Neural progenitor cell (in vitro differentiated cells): ENCODE measurements around the gene SLC66A3. TPM values are rescaled to one million over a fixed set of nuclear protein-coding genes. Genes with fewer than 3 reads are reported as not detected.

Experiments used
- DNase-seq: peaks from one replicate; pipeline ENCODE4 v3.0.0-alpha.2; 2016; ENCODE audit warnings: low spot score
- H2AFZ ChIP-seq: fragments of 200-600 bp; sonication (generic); replicated peaks from 2 replicates; pipeline ENCODE4 v1.6.1; 2016; ENCODE audit warnings: antibody characterized with exemption
- H3F3A ChIP-seq: fragments of 200-600 bp; sonication (generic); 2 replicates; pipeline ENCODE4 v1.6.1; 2016; ENCODE audit warnings: antibody characterized with exemption, low read depth
- H3K27ac ChIP-seq: fragments of 200-600 bp; sonication (generic); 2 replicates; pipeline ENCODE4 v1.5.1; 2016; ENCODE audit warnings: mild to moderate bottlenecking
- H3K27me3 ChIP-seq: fragments of 200-600 bp; sonication (generic); 2 replicates; pipeline ENCODE4 v1.6.1; 2016; ENCODE audit warnings: mild to moderate bottlenecking, moderate library complexity
- H3K36me3 ChIP-seq: fragments of 200-600 bp; sonication (generic); 2 replicates; pipeline ENCODE4 v1.5.1; 2016
- H3K4me1 ChIP-seq: fragments of 200-600 bp; sonication (generic); 2 replicates; pipeline ENCODE4 v1.6.1; 2016; ENCODE audit warnings: mixed run types
- H3K4me2 ChIP-seq: fragments of 200-600 bp; sonication (generic); 2 replicates; pipeline ENCODE4 v1.6.1; 2016
- H3K4me3 ChIP-seq: fragments of 200-600 bp; sonication (generic); 2 replicates; pipeline ENCODE4 v1.5.1; 2016
- H3K79me2 ChIP-seq: fragments of 200-600 bp; sonication (generic); 2 replicates; pipeline ENCODE4 v1.6.1; 2016; ENCODE audit warnings: low read depth
- H3K9ac ChIP-seq: fragments of 200-600 bp; sonication (generic); 2 replicates; pipeline ENCODE4 v1.6.1; 2016
- H3K9me3 ChIP-seq: fragments of 200-600 bp; sonication (generic); 2 replicates; pipeline ENCODE4 v1.5.1; 2016; ENCODE audit warnings: low read depth
- H4K20me1 ChIP-seq: fragments of 200-600 bp; sonication (generic); 2 replicates; pipeline ENCODE4 v1.6.1; 2016; ENCODE audit warnings: low read depth
- H3K27ac Mint-ChIP-seq: 3 replicates; pipeline ENCODE4 v1.8.0; 2021; ENCODE audit warnings: mixed read lengths
- H3K27me3 Mint-ChIP-seq: 2 replicates; pipeline ENCODE4 v1.8.0; 2022; ENCODE audit warnings: low read depth, mild to moderate bottlenecking, inconsistent platforms, moderate library complexity, mixed read lengths; ENCODE audit not compliant: insufficient read depth
- H3K36me3 Mint-ChIP-seq: 3 replicates; pipeline ENCODE4 v1.8.0; 2021; ENCODE audit warnings: mixed read lengths
- H3K4me1 Mint-ChIP-seq: 3 replicates; pipeline ENCODE4 v1.8.0; 2021; ENCODE audit warnings: mixed read lengths
- H3K4me3 Mint-ChIP-seq: 3 replicates; pipeline ENCODE4 v1.8.0; 2021; ENCODE audit warnings: mild to moderate bottlenecking, moderate library complexity, mixed read lengths
- H3K9me3 Mint-ChIP-seq: 3 replicates; pipeline ENCODE4 v1.8.0; 2020; ENCODE audit warnings: mixed read lengths
- EZH2 ChIP-seq: fragments of 200-600 bp; sonication (generic); IDR thresholded peaks from 2 replicates; pipeline ENCODE4 v1.6.1; 2017; ENCODE audit warnings: antibody characterized with exemption, mild to moderate bottlenecking, moderate library complexity
- EZH2phosphoT487 ChIP-seq: fragments of 200-600 bp; sonication (generic); IDR thresholded peaks from 2 replicates; pipeline ENCODE4 v1.6.1; 2017; ENCODE audit warnings: antibody characterized with exemption
- total RNA-seq: library from RNA; depleted of rRNA; stranded (reverse); fragments of >200 nt; gene quantifications from 2 replicates; pipeline ENCODE4 v1.2.3, GENCODE V29; 2015; ENCODE audit warnings: low replicate concordance
- TF ChIP-seq, protein P1 (sequence below): fragments of 200-600 bp; sonication (generic); IDR thresholded peaks from 2 replicates; pipeline ENCODE4 v1.5.1; 2017; ENCODE audit warnings: antibody characterized with exemption, mild to moderate bottlenecking

SLC66A3 gene
- total RNA-seq, 1 donor from 2014 or later, result 19.3 TPM

DNA sequence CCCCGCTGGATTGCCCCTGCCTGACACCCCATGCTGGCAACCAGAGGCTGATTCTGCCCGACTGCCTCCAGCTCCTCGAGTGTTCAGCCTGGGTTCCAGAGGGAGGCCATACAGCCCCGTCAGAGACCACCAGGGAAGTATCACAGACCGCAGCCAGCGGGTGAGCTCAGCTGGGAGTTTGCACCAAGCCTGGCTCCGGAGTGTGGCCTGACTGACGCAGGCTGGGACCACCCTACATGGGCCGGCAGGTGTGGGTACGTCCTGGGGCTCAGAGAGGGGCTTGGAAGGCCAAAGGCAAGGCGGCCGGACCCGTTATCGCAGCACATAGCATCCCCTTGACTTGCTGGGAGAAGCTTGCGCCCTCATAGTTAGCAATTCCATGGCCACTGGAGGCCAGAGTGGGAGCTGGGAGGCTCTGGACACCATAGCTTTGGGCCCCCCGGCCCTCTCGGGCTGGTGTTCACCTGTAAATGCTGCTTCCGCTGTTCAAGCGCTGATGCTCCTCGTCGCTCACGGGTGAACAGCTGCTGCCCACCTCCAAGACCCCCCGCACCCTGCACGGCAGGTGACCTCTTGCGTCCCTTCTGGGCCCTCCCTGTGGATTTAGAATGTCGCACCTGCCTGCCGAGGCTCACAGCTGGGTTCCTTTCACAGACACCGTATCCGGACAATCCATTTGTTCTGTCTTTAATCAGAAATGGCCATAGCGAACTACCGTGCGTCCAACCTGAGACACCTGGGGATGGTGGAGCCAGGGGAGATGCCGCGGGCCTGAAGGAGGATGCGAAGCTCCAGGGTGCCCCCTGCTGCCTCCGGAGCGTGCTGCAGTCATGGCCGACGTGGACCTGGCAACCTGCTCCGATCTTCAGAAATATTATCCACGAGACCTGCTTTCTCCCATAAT is 31.2 kb upstream of the SLC66A3 start:
- H3F3A ChIP-seq, result no peaks in the 10 kb centered on the region
- H3K4me1 ChIP-seq, result no peaks in the 10 kb centered on the region
- no peaks in the 10 kb centered on the region for H3K36me3 ChIP-seq
- Mint-ChIP-seq H3K36me3 (no peaks in the 10 kb centered on the region), H3K27me3 (peaks cover 12% of the 10 kb centered on the region), H3K4me1 (peaks cover 21% of the 10 kb centered on the region), H3K9me3 (no peaks in the 10 kb centered on the region), H3K27ac (no peak overlapping the region), H3K4me3 (no peak overlapping the region)
- H3K9ac ChIP-seq, result no peak overlapping the region
- no peak overlapping the region for H3K4me3 ChIP-seq
- TF ChIP-seq, protein P1, sequence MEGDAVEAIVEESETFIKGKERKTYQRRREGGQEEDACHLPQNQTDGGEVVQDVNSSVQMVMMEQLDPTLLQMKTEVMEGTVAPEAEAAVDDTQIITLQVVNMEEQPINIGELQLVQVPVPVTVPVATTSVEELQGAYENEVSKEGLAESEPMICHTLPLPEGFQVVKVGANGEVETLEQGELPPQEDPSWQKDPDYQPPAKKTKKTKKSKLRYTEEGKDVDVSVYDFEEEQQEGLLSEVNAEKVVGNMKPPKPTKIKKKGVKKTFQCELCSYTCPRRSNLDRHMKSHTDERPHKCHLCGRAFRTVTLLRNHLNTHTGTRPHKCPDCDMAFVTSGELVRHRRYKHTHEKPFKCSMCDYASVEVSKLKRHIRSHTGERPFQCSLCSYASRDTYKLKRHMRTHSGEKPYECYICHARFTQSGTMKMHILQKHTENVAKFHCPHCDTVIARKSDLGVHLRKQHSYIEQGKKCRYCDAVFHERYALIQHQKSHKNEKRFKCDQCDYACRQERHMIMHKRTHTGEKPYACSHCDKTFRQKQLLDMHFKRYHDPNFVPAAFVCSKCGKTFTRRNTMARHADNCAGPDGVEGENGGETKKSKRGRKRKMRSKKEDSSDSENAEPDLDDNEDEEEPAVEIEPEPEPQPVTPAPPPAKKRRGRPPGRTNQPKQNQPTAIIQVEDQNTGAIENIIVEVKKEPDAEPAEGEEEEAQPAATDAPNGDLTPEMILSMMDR, result peak; percentile 86
- no peak for TF ChIP-seq EZH2phosphoT487
- TF ChIP-seq EZH2, result no peak
- H3K9me3 ChIP-seq, result no peaks in the 10 kb centered on the region
- H2AFZ ChIP-seq, result no peak overlapping the region
- no peak overlapping the region for H3K4me2 ChIP-seq
- H3K27ac ChIP-seq, result no peak overlapping the region
- peak; percentile 78 for DNase-seq
- H3K79me2 ChIP-seq, result no peaks in the 10 kb centered on the region
- H3K27me3 ChIP-seq, result peaks cover 12% of the 10 kb centered on the region
- no peaks in the 10 kb centered on the region for H4K20me1 ChIP-seq

DNA sequence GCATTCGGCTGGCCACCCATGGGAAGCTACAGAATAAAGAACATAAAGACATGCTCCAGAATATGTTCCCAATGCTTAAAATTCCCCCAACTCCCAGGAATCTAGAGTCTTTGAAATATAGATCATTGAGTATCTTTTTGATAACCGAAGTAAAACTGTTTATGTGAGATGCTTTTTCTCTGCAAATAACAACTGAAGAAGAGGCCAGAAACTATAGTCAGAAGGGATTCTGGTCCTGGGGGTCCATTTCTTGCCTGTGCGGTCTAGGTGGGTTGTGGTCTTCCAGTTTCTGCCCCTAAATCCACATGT is 30.6 kb upstream of the SLC66A3 start:
- H3K4me2 ChIP-seq, result no peak overlapping the region
- no peaks in the 10 kb centered on the region for H3K4me1 ChIP-seq
- H2AFZ ChIP-seq, result no peak overlapping the region
- H3K9ac ChIP-seq, result no peak overlapping the region
- no peaks in the 10 kb centered on the region for H3K36me3 ChIP-seq
- TF ChIP-seq EZH2phosphoT487, result no peak
- TF ChIP-seq EZH2, result no peak
- TF ChIP-seq, protein P1, result no peak
- H3K4me3 ChIP-seq, result no peak overlapping the region
- no peak overlapping the region for H3K27ac ChIP-seq
- H3K27me3 ChIP-seq, result peaks cover 17% of the 10 kb centered on the region
- H3K79me2 ChIP-seq, result no peaks in the 10 kb centered on the region
- DNase-seq, result no peak
- H3K36me3 Mint-ChIP-seq, result no peaks in the 10 kb centered on the region
- peaks cover 12% of the 10 kb centered on the region for H3K27me3 Mint-ChIP-seq
- H3K4me1 Mint-ChIP-seq, result peaks cover 23% of the 10 kb centered on the region
- H3K9me3 ChIP-seq, result no peaks in the 10 kb centered on the region
- no peaks in the 10 kb centered on the region for H4K20me1 ChIP-seq
- H3K9me3 Mint-ChIP-seq, result no peaks in the 10 kb centered on the region
- no peak overlapping the region for H3K4me3 Mint-ChIP-seq
- no peak overlapping the region for H3K27ac Mint-ChIP-seq
- H3F3A ChIP-seq, result no peaks in the 10 kb centered on the region

DNA sequence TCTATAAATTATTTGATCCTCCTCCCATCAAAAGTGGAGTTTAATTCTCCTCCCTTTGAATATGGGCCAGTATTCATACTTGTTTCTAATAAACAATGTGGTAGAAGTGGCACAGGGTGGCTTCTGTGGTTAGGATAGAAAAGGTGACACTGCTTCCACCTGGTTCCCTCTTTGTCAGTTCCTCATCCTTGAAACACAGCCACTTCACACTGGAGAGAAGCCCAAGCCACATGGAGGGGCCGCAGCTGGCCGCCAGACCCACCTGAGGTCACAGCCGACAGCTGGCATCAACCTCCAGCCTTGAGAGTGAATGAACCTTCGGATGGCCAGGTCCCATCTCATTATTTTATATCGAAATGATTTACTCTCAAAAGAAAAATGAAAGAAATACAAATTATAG is 27.5 kb upstream of the SLC66A3 start:
- Histone ChIP-seq H2AFZ (no peak overlapping the region), H4K20me1 (no peaks in the 10 kb centered on the region), H3K4me1 (no peaks in the 10 kb centered on the region), H3K27ac (no peak overlapping the region), H3K9me3 (no peaks in the 10 kb centered on the region), H3K79me2 (no peaks in the 10 kb centered on the region), H3K4me3 (no peak overlapping the region), H3F3A (no peaks in the 10 kb centered on the region), H3K36me3 (no peaks in the 10 kb centered on the region), H3K4me2 (no peak overlapping the region), H3K9ac (no peak overlapping the region), H3K27me3 (peaks cover 17% of the 10 kb centered on the region)
- H3K27ac Mint-ChIP-seq, result no peak overlapping the region
- peaks cover 23% of the 10 kb centered on the region for H3K27me3 Mint-ChIP-seq
- no peak overlapping the region for H3K4me3 Mint-ChIP-seq
- TF ChIP-seq EZH2 (no peak), EZH2phosphoT487 (no peak)
- TF ChIP-seq, protein P1, result no peak
- no peak for DNase-seq
- no peaks in the 10 kb centered on the region for H3K36me3 Mint-ChIP-seq
- peaks cover 31% of the 10 kb centered on the region for H3K4me1 Mint-ChIP-seq
- no peaks in the 10 kb centered on the region for H3K9me3 Mint-ChIP-seq
